ENCODE measurements around the gene CD83. TPM values are rescaled to one million over a fixed set of nuclear protein-coding genes. Genes with fewer than 3 reads are reported as not detected.
"Not testable (repeated sequence)": the region's sequence is repeated elsewhere in the genome, so short reads cannot be mapped to it uniquely, and the experiment has no call there.

The CD83 gene
- total RNA-seq (2021; fragmentation: NEBNext Ultra II Directional; extraction: Animal tissue kit (Norgen Biotek cat#: 25700)) = 1 to 10 TPM in 4 of 6 experiments, under 1 TPM in 2; 0.79 to 1.9 (median 1.1) TPM
- long read RNA-seq, partial matches to known transcripts = 0 of 1 reads
- long read RNA-seq, other reads (novel, unspliced or antisense) = 0 of 1 reads

DNA sequence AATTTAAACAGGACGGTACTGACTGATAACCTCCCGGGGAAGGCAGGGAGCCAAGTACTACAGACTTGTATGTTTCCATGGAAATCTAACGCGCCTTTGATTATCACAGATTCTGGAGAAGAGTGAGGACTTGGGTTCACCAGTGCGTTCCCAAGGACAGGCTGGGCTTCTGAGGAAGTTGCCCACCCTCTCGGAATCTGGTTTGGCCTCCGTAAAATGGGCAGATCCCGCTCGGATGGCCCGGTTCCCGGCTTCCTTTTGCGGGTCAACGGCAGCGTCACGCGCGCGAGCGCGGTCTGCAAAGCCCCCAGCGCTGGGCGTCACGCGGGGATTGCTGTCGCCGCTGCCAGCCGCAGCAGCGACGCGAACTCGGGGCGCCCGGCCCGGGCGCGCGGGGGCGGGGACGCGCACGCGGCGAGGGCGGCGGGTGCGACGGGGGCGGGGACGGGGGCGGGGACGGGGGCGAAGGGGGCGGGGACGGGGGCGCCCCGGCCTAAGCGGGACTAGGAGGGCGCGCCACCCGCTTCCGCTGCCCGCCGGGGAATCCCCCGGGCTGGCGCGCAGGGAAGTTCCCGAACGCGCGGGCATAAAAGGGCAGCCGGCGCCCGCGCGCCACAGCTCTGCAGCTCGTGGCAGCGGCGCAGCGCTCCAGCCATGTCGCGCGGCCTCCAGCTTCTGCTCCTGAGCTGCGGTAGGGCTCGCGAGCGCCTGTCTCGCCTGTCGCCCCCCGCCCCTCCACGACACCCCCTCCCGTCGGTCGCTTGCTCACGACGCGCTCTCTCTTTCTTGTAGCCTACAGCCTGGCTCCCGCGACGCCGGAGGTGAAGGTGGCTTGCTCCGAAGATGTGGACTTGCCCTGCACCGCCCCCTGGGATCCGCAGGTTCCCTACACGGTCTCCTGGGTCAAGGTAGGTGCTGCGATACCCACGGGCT, at the start of gene CD83:
Gene CD83, plus strand, starts transcription at position 615 of the 933 bp plus-strand sequence. Its CDS starts 40 bp downstream, at position 655.
- peaks cover 8% of the 10 kb centered on the region for H3K27me3 Mint-ChIP-seq (ENCODE audit: insufficient read depth)
- no peaks in the 10 kb centered on the region for H3K36me3 Mint-ChIP-seq (ENCODE audit: low read depth)
- peaks cover 10% of the 10 kb centered on the region; the same call in 1 of the 2 replicates for H3K4me1 Mint-ChIP-seq (ENCODE audit: low read depth)
- H3K27ac Mint-ChIP-seq = peak within 1 kb of the TSS; percentile 62; the same call in 1 of the 2 replicates
- peak within 1 kb of the TSS; percentile 91 for H3K4me3 Mint-ChIP-seq
- no peaks in the 10 kb centered on the region for H3K9me3 Mint-ChIP-seq
- DNase-seq = no peak
- TF ChIP-seq CTCF (IDR thresholded peaks at IDR 0.05) = peak; percentile 41; the same call in 1 of the 2 replicates

- no peaks in the 10 kb centered on the region for H3K36me3 Mint-ChIP-seq (ENCODE audit: low read depth)
- H3K27ac Mint-ChIP-seq = peak overlapping the region; percentile 30; the same call in 1 of the 2 replicates
- peak overlapping the region; percentile 22; the same call in 1 of the 2 replicates for H3K4me3 Mint-ChIP-seq
- peaks cover 4% of the 10 kb centered on the region for H3K27me3 Mint-ChIP-seq (ENCODE audit: insufficient read depth)
- no peak for TF ChIP-seq CTCF (IDR thresholded peaks at IDR 0.05)
- H3K9me3 Mint-ChIP-seq = no peaks in the 10 kb centered on the region
- H3K4me1 Mint-ChIP-seq (ENCODE audit: low read depth) = peaks cover 22% of the 10 kb centered on the region
- peak; percentile 81 for DNase-seq
Observed at GRCh38 chr6:14068133-14068532, 49.4 kb upstream of the CD83 start.

- H3K9me3 Mint-ChIP-seq = no peaks in the 10 kb centered on the region
- no peak overlapping the region for H3K27ac Mint-ChIP-seq
- peaks cover 22% of the 10 kb centered on the region for H3K4me1 Mint-ChIP-seq (ENCODE audit: low read depth)
- DNase-seq = no peak
- no peak overlapping the region for H3K4me3 Mint-ChIP-seq
- H3K36me3 Mint-ChIP-seq (ENCODE audit: low read depth) = no peaks in the 10 kb centered on the region
- peaks cover 4% of the 10 kb centered on the region for H3K27me3 Mint-ChIP-seq (ENCODE audit: insufficient read depth)
- TF ChIP-seq CTCF (IDR thresholded peaks at IDR 0.05) = no peak
Observed at GRCh38 chr6:14068623-14069022, 48.9 kb upstream of the CD83 start.

- Mint-ChIP-seq H3K36me3 (ENCODE audit: low read depth) (no peaks in the 10 kb centered on the region), H3K4me3 (no peak overlapping the region), H3K27me3 (ENCODE audit: insufficient read depth) (peaks cover 2% of the 10 kb centered on the region; the same call in 1 of the 2 replicates), H3K9me3 (no peaks in the 10 kb centered on the region), H3K4me1 (ENCODE audit: low read depth) (peaks cover 32% of the 10 kb centered on the region), H3K27ac (no peak overlapping the region)
- DNase-seq = no peak
- no peak for TF ChIP-seq CTCF (IDR thresholded peaks at IDR 0.05)
Observed at GRCh38 chr6:14070457-14070856, 47.1 kb upstream of the CD83 start.

- H3K27ac Mint-ChIP-seq = no peak overlapping the region
- no peak overlapping the region for H3K4me3 Mint-ChIP-seq
- H3K27me3 Mint-ChIP-seq (ENCODE audit: insufficient read depth) = peaks cover 2% of the 10 kb centered on the region; the same call in 1 of the 2 replicates
- H3K9me3 Mint-ChIP-seq = no peaks in the 10 kb centered on the region
- H3K4me1 Mint-ChIP-seq (ENCODE audit: low read depth) = peaks cover 27% of the 10 kb centered on the region
- H3K36me3 Mint-ChIP-seq (ENCODE audit: low read depth) = no peaks in the 10 kb centered on the region
- no peak for TF ChIP-seq CTCF (IDR thresholded peaks at IDR 0.05)
- DNase-seq = no peak
Observed at GRCh38 chr6:14072084-14072483, 45.5 kb upstream of the CD83 start.

- H3K36me3 Mint-ChIP-seq (ENCODE audit: low read depth); H3K9me3 Mint-ChIP-seq; H3K27ac Mint-ChIP-seq; H3K27me3 Mint-ChIP-seq (ENCODE audit: insufficient read depth); DNase-seq; H3K4me3 Mint-ChIP-seq: not testable (repeated sequence)
- peaks cover 13% of the 10 kb centered on the region for H3K4me1 Mint-ChIP-seq (ENCODE audit: low read depth)
Observed at GRCh38 chr6:14073561-14074354, 43.8 kb upstream of the CD83 start.
